Kidney tubule cell (primary cell): ENCODE data around the gene LENG1.

Source experiments
- DNase-seq: peaks from one replicate; pipeline ENCODE4 v3.0.0-alpha.2; 2018; ENCODE audit warnings: low spot score

LENG1 gene

GRCh38 chr19:54164369-54165068, 5.0 kb upstream of the LENG1 start:
- DNase-seq = peak; percentile 56

- no peak for DNase-seq
Observed at GRCh38 chr19:54162884-54163283, 3.4 kb upstream of the LENG1 start.

GRCh38 chr19:54162241-54162805, 2.8 kb upstream of the LENG1 start:
- DNase-seq = peak; percentile 73

- DNase-seq = peak; percentile 19
Observed at GRCh38 chr19:54160854-54161253, 1.3 kb upstream of the LENG1 start.

GRCh38 chr19:54160182-54160811, 776 bp upstream of the LENG1 start:
- DNase-seq = peak; percentile 31

GRCh38 chr19:54158812-54159351, 639 bp downstream of the LENG1 start:
- peak; percentile 35 for DNase-seq

GRCh38 chr19:54156953-54157352, 2.6 kb downstream of the LENG1 start:
- DNase-seq = no peak

GRCh38 chr19:54156490-54156889, 3.0 kb downstream of the LENG1 start:
- no peak for DNase-seq

GRCh38 chr19:54155694-54156093, 3.8 kb downstream of the LENG1 start:
- no peak for DNase-seq

- no peak for DNase-seq
Observed at GRCh38 chr19:54154603-54155345, 4.7 kb downstream of the LENG1 start.

GRCh38 chr19:54153731-54154326, 5.7 kb downstream of the LENG1 start:
- DNase-seq = no peak

- no peak for DNase-seq
Observed at GRCh38 chr19:54152878-54153524, 6.5 kb downstream of the LENG1 start.

- DNase-seq = no peak
Observed at GRCh38 chr19:54152267-54152666, 7.3 kb downstream of the LENG1 start.

- DNase-seq = no peak
Observed at GRCh38 chr19:54151362-54152035, 8.0 kb downstream of the LENG1 start.

- no peak for DNase-seq
Observed at GRCh38 chr19:54149021-54149812, 10.3 kb downstream of the LENG1 start.

GRCh38 chr19:54148158-54148557, 11.4 kb downstream of the LENG1 start:
- DNase-seq = no peak

GRCh38 chr19:54147676-54148075, 11.8 kb downstream of the LENG1 start:
- no peak for DNase-seq

GRCh38 chr19:54145541-54146158, 13.9 kb downstream of the LENG1 start:
- no peak for DNase-seq

GRCh38 chr19:54142166-54142780, 17.2 kb downstream of the LENG1 start:
- peak; percentile 61 for DNase-seq
